Raji (cell line): ENCODE results near the gene TFF3.

Source experiments
- POLR2A ChIP-seq: IDR thresholded peaks from 2 replicates; pipeline ENCODE4 v1.6.1; 2011; ENCODE audit warnings: low read depth, low read length, control low read depth; ENCODE audit not compliant: insufficient read depth

TFF3 gene

DNA sequence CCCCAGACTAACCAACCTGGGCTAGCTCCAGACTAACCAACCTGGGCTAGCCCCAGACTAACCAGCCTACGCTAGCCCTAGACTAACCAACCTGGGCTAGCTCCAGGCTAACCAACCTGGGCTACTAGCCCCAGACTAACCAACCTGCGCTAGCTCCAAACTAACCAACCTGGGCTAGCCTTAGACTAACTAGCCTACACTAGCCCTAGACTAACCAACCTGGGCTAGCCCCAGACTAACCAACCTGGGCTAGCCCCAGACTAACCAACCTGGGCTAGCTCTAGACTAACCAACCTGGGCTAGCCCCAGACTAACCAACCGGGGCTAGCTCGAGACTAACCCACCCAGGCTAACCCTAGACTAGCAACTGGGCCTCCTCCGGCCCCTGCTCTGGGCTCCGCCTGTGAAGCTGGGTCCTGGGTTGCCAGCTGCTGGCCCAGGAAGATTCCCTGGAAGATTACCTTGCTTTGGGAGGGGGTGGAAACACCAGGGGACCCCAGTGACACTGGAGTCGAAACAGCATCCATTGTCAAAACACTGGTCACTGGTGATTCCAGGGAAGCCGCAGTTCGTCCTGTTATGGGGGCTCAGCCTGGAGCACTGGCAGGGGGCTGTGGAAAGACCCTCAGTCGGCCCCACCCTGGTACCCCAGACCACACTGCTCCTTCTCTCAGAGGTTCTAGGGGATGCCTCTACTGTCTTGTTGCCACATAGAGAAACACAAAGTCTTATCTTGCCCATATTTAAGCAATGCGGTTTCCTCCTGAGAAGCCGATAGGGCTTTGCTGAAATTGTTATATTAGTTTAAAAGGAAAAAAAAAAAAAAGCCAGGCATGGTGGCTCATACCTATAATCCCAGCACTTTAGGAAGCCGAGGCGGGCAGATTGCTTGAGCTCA is 34.5 kb upstream of the TFF3 start:
- TF ChIP-seq POLR2A: no peak

GRCh38 chr21:42348762-42349161 is 33.6 kb upstream of the TFF3 start:
- TF ChIP-seq POLR2A: no peak

GRCh38 chr21:42347601-42348327 is 32.6 kb upstream of the TFF3 start:
- no peak for TF ChIP-seq POLR2A

GRCh38 chr21:42346866-42347600 is 31.8 kb upstream of the TFF3 start:
- no peak for TF ChIP-seq POLR2A

- TF ChIP-seq POLR2A: no peak
Measured at GRCh38 chr21:42346441-42346840, 31.2 kb upstream of the TFF3 start.

- no peak for TF ChIP-seq POLR2A
Measured at GRCh38 chr21:42344631-42345030, 29.4 kb upstream of the TFF3 start.

GRCh38 chr21:42343963-42344510 is 28.8 kb upstream of the TFF3 start:
- TF ChIP-seq POLR2A: no peak

GRCh38 chr21:42343556-42343955 is 28.3 kb upstream of the TFF3 start:
- no peak for TF ChIP-seq POLR2A

- TF ChIP-seq POLR2A: no peak
Measured at GRCh38 chr21:42343101-42343500, 27.9 kb upstream of the TFF3 start.

- TF ChIP-seq POLR2A: no peak
Measured at GRCh38 chr21:42341776-42342542, 26.8 kb upstream of the TFF3 start.

- no peak for TF ChIP-seq POLR2A
Measured at GRCh38 chr21:42340187-42341050, 25.2 kb upstream of the TFF3 start.

- TF ChIP-seq POLR2A: no peak
Measured at GRCh38 chr21:42338729-42339715, 23.8 kb upstream of the TFF3 start.
